ENCODE data around the gene AQP12A.
"Not testable (repeated sequence)": the region's sequence is repeated elsewhere in the genome, so short reads cannot be mapped to it uniquely, and the experiment has no call there.

DNA sequence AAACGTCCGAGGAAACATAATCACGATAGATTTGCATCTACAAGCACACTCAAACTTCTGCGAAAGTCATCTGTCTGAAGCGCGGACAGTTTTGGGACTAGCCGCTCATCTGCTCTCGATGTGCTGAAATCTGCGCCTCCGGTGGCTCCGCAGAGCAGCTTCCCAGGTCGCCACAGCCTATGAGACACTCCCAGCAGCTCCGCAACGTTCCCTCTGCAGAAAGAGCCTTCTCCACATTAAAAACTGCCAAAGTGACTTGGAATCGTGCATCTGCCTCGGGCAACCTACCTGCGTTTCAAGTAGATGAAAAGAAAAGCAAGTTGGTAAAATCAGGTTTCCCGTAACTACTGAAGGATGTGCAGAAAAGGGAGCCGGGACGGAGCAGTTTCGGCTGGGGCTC is 8.9 kb downstream of the AQP12A start:
- TF ChIP-seq MYC (IDR thresholded peaks at IDR 0.05; ENCODE audit: borderline replicate concordance, low read length); KDM5A (IDR thresholded peaks at IDR 0.05); RAD21 (conservative IDR thresholded peaks at IDR 0.05 in 1 of 2, IDR thresholded peaks at IDR 0.05 in 1 of 2); BHLHE40 (IDR thresholded peaks at IDR 0.05; ENCODE audit: low read depth, low read length); POLR2A (IDR thresholded peaks at IDR 0.05; ENCODE audit: low read length); EP300 (IDR thresholded peaks at IDR 0.05); TP53 (CRISPR knock-in tag; IDR thresholded peaks at IDR 0.05): not testable (repeated sequence)
- TF ChIP-seq, protein P1, sequence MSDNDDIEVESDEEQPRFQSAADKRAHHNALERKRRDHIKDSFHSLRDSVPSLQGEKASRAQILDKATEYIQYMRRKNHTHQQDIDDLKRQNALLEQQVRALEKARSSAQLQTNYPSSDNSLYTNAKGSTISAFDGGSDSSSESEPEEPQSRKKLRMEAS (IDR thresholded peaks at IDR 0.05), result not testable (repeated sequence)
- TF ChIP-seq, protein P2, sequence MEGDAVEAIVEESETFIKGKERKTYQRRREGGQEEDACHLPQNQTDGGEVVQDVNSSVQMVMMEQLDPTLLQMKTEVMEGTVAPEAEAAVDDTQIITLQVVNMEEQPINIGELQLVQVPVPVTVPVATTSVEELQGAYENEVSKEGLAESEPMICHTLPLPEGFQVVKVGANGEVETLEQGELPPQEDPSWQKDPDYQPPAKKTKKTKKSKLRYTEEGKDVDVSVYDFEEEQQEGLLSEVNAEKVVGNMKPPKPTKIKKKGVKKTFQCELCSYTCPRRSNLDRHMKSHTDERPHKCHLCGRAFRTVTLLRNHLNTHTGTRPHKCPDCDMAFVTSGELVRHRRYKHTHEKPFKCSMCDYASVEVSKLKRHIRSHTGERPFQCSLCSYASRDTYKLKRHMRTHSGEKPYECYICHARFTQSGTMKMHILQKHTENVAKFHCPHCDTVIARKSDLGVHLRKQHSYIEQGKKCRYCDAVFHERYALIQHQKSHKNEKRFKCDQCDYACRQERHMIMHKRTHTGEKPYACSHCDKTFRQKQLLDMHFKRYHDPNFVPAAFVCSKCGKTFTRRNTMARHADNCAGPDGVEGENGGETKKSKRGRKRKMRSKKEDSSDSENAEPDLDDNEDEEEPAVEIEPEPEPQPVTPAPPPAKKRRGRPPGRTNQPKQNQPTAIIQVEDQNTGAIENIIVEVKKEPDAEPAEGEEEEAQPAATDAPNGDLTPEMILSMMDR (IDR thresholded peaks at IDR 0.05), result not testable (repeated sequence)
